Hematopoietic multipotent progenitor cell (in vitro differentiated cells): ENCODE data around the gene FAM209A. TPM values are rescaled to one million over a fixed set of nuclear protein-coding genes. Genes with fewer than 3 reads are reported as not detected.
"Not testable (repeated sequence)": the region's sequence is repeated elsewhere in the genome, so short reads cannot be mapped to it uniquely, and the experiment has no call there.

Experiments used
- DNase-seq, 3 donors: peaks; one replicate each; pipeline ENCODE4 v3.0.0-alpha.2; 2011 to 2015; ENCODE audit warnings: low read depth in 2 of 3, low spot score in 2 of 3
- total RNA-seq: library from RNA; depleted of rRNA; stranded (reverse); fragments of >200 nt; gene quantifications from one replicate; pipeline ENCODE4 v1.2.3, GENCODE V29; 2012

FAM209A gene
- total RNA-seq, 1 donor = 0.54 TPM

- no peak for DNase-seq
These were observed 13.5 kb downstream of the FAM209A start for GRCh38 chr20:56537997-56538396.

- no peak for DNase-seq
These were observed 15.9 kb downstream of the FAM209A start for GRCh38 chr20:56540415-56540814.

DNA sequence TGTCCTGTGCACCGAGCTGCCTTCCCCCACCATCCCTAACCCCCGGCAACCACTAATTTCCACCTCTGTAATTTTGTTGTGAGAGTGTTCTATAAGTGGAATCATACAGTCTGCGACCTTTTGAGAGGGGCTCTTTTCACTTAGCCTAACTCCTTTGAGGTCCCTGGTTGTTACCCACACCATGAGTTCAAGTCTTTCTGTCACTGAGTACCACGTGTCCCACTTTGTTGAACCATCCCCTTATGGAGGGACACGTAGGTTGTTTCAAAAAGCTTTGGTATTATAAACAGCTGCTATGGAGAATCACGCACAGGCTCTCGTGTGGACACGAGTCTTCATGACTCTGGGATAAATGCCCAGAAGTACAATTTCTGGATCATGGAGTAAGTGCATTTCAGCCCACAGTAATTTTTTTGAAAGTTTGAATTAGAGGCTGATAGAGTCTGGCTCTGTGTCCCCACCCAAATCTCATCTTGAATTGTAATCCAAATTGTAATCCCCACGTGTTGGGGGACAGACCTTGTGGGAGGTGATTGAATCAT is 18.0 kb downstream of the FAM209A start:
- no peak for DNase-seq

DNA sequence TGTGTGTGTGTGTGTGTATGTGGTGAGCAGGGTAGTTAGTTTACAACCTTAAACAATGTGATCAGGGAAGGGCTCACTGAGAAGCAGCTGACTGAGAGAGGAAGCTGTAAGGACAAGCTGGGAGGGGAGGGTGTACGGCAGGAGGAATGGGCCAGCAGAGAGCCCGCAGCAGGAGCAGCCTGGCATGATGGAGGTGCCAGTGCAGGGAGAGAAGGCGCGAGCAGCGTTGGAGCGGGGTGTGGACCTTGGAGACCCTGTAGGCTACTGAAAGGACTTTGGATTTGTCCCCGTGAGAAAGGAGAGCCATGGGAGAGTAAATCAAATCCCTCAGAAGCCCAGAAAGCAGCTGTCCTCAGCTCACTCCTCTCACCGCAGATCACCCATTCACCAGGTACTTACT is 27.0 kb downstream of the FAM209A start:
- no peak for DNase-seq

DNA sequence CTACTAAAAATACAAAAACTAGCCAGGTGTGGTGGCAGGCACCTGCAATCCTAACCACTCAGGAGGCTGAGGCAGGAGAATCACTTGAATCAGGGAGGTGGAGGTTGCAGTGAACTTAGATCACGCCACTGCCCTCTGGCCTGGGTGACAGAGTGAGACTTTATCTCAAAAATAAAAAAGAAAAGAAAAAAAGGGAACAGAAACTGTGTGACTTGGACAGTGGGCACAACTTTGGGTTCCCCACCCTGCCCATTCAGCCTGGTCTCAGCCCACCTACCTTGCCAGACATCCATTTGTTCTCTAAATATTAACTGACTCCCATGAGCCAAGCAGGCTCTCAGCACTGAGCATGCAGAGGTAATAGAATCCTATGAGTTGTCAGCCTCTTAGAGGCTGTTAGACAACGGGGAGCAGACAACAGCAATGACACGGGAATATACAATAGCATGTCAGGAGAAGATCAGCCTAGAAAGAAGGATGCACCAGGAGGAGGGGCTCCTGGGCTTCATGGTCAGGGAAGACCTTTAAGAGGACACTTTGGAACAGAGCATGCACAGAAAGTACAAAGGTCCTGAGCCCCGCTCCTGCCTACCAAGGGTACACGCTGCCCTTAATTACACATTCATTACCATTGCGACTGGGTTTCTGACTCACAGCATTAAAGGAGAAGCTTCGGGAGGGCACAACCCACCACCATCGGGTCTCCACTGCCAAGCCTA is 28.5 kb downstream of the FAM209A start:
- no peak for DNase-seq

DNA sequence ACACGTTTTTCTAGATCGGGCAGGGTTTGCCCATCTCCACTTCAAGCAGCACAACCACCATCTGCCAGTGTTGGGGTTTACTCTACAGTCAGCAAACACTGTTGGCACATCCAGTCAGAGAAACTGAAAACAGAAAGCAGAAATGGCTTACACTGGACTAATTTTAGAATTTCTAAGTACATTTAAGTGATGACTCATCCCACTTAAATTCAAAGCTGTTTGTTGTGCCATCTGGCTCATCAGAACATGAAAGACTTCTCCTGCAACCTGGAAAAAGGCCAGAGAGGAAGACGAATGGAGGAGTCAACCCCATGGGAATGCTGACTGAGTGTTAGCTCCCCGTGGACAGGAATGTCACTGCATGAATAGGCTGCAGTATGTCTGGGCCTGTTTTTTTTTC is 30.3 kb downstream of the FAM209A start:
- peak in 2 of 3 donors; percentile 50 to 77 for DNase-seq

- no peak for DNase-seq
These were observed 34.4 kb downstream of the FAM209A start for GRCh38 chr20:56558968-56559367.

DNA sequence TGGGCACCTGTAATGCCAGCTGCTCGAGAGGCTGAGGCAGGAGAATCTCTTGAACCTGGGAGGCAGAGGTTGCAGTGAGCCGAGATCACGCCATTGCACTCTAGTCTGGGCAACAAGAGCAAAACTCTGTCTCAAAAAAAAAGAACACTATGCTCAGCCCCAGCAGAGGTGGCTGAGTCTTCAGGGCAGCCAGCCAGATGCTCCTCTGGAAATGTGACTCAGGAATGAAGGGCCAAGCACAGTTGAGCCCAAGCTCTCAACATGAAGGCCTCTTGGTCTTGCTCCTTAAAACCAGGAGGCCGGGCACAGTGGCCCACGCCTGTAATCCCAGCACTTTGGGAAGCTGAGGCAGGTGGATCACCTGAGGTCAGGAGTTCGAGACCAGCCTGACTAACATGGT is 40.0 kb downstream of the FAM209A start:
- DNase-seq = not testable (repeated sequence)

- no peak for DNase-seq
These were observed 41.0 kb downstream of the FAM209A start for GRCh38 chr20:56565511-56565910.

- DNase-seq = no peak
These were observed 42.1 kb downstream of the FAM209A start for GRCh38 chr20:56566621-56567020.

DNA sequence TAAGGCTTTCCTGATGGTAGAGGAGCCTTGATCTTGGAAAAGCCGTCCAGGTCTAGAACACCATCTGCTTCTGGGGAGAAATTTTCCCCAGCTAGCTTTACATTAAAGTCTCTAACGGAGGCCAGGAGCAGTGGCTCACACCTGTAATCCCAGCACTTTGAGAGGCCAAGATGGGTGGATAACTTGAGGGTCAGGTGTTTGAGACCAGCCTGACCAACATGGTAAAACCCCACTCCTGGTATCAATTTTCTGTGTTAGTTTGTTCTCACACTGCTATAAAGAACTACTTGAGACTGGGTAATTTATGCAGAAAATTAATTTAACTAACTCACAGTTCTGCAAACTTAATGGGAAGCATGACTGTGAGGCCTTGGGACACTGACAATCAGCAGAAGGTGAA is 46.3 kb downstream of the FAM209A start:
- no peak for DNase-seq

DNA sequence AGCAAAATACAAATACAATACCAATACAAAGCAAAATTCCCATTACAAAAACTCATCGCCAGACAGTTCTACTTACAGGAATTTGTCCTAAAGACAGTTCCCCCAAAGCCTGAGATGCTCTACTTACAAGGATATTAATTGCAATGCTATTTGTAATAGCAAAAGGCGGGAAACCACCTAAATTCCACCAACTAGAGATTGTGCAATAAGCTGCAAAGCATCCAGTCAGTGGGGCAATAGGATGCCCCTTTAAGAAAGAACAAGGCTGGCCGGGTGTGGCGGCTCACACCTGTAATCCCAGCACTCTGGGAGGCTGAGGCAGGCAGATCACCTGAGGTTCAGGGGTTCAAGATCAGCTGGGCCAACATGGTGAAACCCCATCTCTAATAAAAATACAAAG is 47.6 kb downstream of the FAM209A start:
- DNase-seq = no peak

- DNase-seq = no peak
These were observed 49.4 kb downstream of the FAM209A start for GRCh38 chr20:56573986-56574385.

GRCh38 chr20:56574531-56575142 is 50.1 kb downstream of the FAM209A start:
- DNase-seq = no peak

- no peak for DNase-seq
These were observed 50.6 kb downstream of the FAM209A start for GRCh38 chr20:56575157-56575556.

Other genes starting within 250 kb of the FAM209A start
- 27.5 TPM for gene FAM210B, start 165.8 kb upstream of the FAM209A start, total RNA-seq
- 1.6 TPM for gene AURKA, start 132.5 kb upstream of the FAM209A start, total RNA-seq
- gene CSTF1, start 132.1 kb upstream of the FAM209A start, total RNA-seq = 43.1 TPM
- 4.0 TPM for gene CASS4, start 112.5 kb upstream of the FAM209A start, total RNA-seq
- 60.1 TPM for gene RTF2, start 56.1 kb upstream of the FAM209A start, total RNA-seq
- not detected for gene FAM209B, start 8.5 kb downstream of the FAM209A start, total RNA-seq
- under 0.01 TPM for gene TFAP2C, start 104.6 kb downstream of the FAM209A start, total RNA-seq